Measurements from ENCODE around the gene MAN1A1.

- TF ChIP-seq POLR2AphosphoS5 (IDR thresholded peaks at IDR 0.05; ENCODE audit: low read depth, low read length) (no peak), SIN3A (IDR thresholded peaks at IDR 0.05; ENCODE audit: borderline replicate concordance, insufficient read depth, low read length) (no peak)
Observed at GRCh38 chr6:119176445-119176844, 173.1 kb downstream of the MAN1A1 start.
